Duodenal mucosa (tissue), 2 donors: ENCODE measurements around the gene PAK4.
"Not testable (repeated sequence)": the region's sequence is repeated elsewhere in the genome, so short reads cannot be mapped to it uniquely, and the experiment has no call there.

ENCODE experiments used
- H3K27ac ChIP-seq: one replicate; pipeline ENCODE4 v1.7.0; 2013; ENCODE audit warnings: low read depth, low read length
- H3K27me3 ChIP-seq, 2 donors: one replicate each; pipeline ENCODE4 v1.7.0; 2013; ENCODE audit warnings: low read length in 2 of 2, control low read depth in 1 of 2; ENCODE audit not compliant: insufficient read depth in 2 of 2, control insufficient read depth in 1 of 2
- H3K36me3 ChIP-seq, 2 donors: one replicate each; pipeline ENCODE4 v1.7.0; 2013; ENCODE audit warnings: low read length in 2 of 2, control low read depth in 1 of 2; ENCODE audit not compliant: insufficient read depth in 2 of 2, control insufficient read depth in 1 of 2
- H3K4me1 ChIP-seq, 2 donors: one replicate each; pipeline ENCODE4 v1.7.0; 2013; ENCODE audit warnings: low read length in 2 of 2, control low read depth in 1 of 2; ENCODE audit not compliant: insufficient read depth in 2 of 2, control insufficient read depth in 1 of 2
- H3K4me3 ChIP-seq, 2 donors: one replicate each; pipeline ENCODE4 v1.7.0; 2013; ENCODE audit warnings: low read length in 2 of 2, low read depth in 1 of 2
- H3K9ac ChIP-seq, 2 donors: one replicate each; pipeline ENCODE4 v1.7.0; 2013; ENCODE audit warnings: low read length in 2 of 2, low read depth in 1 of 2
- H3K9me3 ChIP-seq, 2 donors: one replicate each; pipeline ENCODE4 v1.7.0; 2013; ENCODE audit warnings: low read length in 2 of 2, control low read depth in 1 of 2; ENCODE audit not compliant: control insufficient read depth in 1 of 2

The PAK4 gene

GRCh38 chr19:39085392-39085791 is 40.2 kb upstream of the PAK4 start:
- H3K9ac ChIP-seq = no peak overlapping the region

GRCh38 chr19:39086386-39086785 is 39.2 kb upstream of the PAK4 start:
- Histone ChIP-seq H3K4me1 (no peaks in the 10 kb centered on the region), H3K27me3 (peaks cover 37 to 38% of the 10 kb centered on the region in 2 donors), H3K36me3 (no peaks in the 10 kb centered on the region), H3K4me3 (no peak overlapping the region), H3K9ac (no peak overlapping the region), H3K27ac (no peak overlapping the region), H3K9me3 (no peaks in the 10 kb centered on the region)

More at GRCh38 chr19:39085392-39085791, 40.2 kb upstream of the PAK4 start:
- no peaks in the 10 kb centered on the region for H3K4me1 ChIP-seq
- no peaks in the 10 kb centered on the region for H3K36me3 ChIP-seq
- no peaks in the 10 kb centered on the region for H3K9me3 ChIP-seq
- H3K27me3 ChIP-seq = peaks cover 37 to 41% of the 10 kb centered on the region in 2 donors
- H3K4me3 ChIP-seq = no peak overlapping the region
- H3K27ac ChIP-seq = no peak overlapping the region

GRCh38 chr19:39087907-39088686 is 37.5 kb upstream of the PAK4 start:
- Histone ChIP-seq H3K27ac (no peak overlapping the region), H3K9me3 (no peaks in the 10 kb centered on the region), H3K27me3 (peaks cover 27 to 28% of the 10 kb centered on the region in 2 donors), H3K4me1 (no peaks in the 10 kb centered on the region), H3K9ac (no peak overlapping the region), H3K4me3 (no peak overlapping the region), H3K36me3 (no peaks in the 10 kb centered on the region)

- H3K27ac ChIP-seq, H3K4me1 ChIP-seq, H3K36me3 ChIP-seq, H3K4me3 ChIP-seq, H3K9me3 ChIP-seq, H3K9ac ChIP-seq: not testable (repeated sequence)
- H3K27me3 ChIP-seq = peaks cover 12 to 13% of the 10 kb centered on the region in 2 donors
Measured at GRCh38 chr19:39090016-39090415, 35.6 kb upstream of the PAK4 start.

- Histone ChIP-seq H3K4me3 (no peak overlapping the region), H3K9ac (no peak overlapping the region), H3K4me1 (peaks cover 0 to 8% of the 10 kb centered on the region in 2 donors), H3K27ac (no peak overlapping the region), H3K27me3 (peaks cover 4% of the 10 kb centered on the region in 2 donors), H3K36me3 (no peaks in the 10 kb centered on the region), H3K9me3 (no peaks in the 10 kb centered on the region)
Measured at GRCh38 chr19:39090881-39091280, 34.7 kb upstream of the PAK4 start.

GRCh38 chr19:39095799-39096540 is 29.6 kb upstream of the PAK4 start:
- not testable (repeated sequence) for H3K9me3 ChIP-seq, H3K9ac ChIP-seq, H3K4me3 ChIP-seq, H3K36me3 ChIP-seq, H3K4me1 ChIP-seq, H3K27me3 ChIP-seq, H3K27ac ChIP-seq

- Histone ChIP-seq H3K27me3 (peaks cover 5 to 6% of the 10 kb centered on the region in 2 donors), H3K4me3 (no peak overlapping the region), H3K9ac (no peak overlapping the region), H3K4me1 (peaks cover 0 to 9% of the 10 kb centered on the region in 2 donors), H3K36me3 (no peaks in the 10 kb centered on the region), H3K9me3 (no peaks in the 10 kb centered on the region), H3K27ac (no peak overlapping the region)
Measured at GRCh38 chr19:39097299-39097698, 28.3 kb upstream of the PAK4 start.

- Histone ChIP-seq H3K36me3 (no peaks in the 10 kb centered on the region), H3K4me3 (no peak overlapping the region), H3K4me1 (peaks cover 0 to 9% of the 10 kb centered on the region in 2 donors), H3K27me3 (peaks cover 5 to 6% of the 10 kb centered on the region in 2 donors), H3K9ac (no peak overlapping the region), H3K27ac (no peak overlapping the region), H3K9me3 (no peaks in the 10 kb centered on the region)
Measured at GRCh38 chr19:39097721-39098120, 27.9 kb upstream of the PAK4 start.

- H3K36me3 ChIP-seq = no peaks in the 10 kb centered on the region
- no peak overlapping the region for H3K9ac ChIP-seq
- no peaks in the 10 kb centered on the region for H3K9me3 ChIP-seq
- peaks cover 0 to 9% of the 10 kb centered on the region in 2 donors for H3K4me1 ChIP-seq
- H3K4me3 ChIP-seq = no peak overlapping the region
- H3K27ac ChIP-seq = no peak overlapping the region
- H3K27me3 ChIP-seq = peaks cover 5 to 6% of the 10 kb centered on the region in 2 donors
Measured at GRCh38 chr19:39098365-39099269, 27.0 kb upstream of the PAK4 start.
